ENCODE results near the gene RNF212. TPM values are rescaled to one million over a fixed set of nuclear protein-coding genes. Genes with fewer than 3 reads are reported as not detected.

RNF212 gene
- total and polyA plus RNA-seq, 2 experiments from 2014 or later, result 17.0 to 20.6 TPM

DNA sequence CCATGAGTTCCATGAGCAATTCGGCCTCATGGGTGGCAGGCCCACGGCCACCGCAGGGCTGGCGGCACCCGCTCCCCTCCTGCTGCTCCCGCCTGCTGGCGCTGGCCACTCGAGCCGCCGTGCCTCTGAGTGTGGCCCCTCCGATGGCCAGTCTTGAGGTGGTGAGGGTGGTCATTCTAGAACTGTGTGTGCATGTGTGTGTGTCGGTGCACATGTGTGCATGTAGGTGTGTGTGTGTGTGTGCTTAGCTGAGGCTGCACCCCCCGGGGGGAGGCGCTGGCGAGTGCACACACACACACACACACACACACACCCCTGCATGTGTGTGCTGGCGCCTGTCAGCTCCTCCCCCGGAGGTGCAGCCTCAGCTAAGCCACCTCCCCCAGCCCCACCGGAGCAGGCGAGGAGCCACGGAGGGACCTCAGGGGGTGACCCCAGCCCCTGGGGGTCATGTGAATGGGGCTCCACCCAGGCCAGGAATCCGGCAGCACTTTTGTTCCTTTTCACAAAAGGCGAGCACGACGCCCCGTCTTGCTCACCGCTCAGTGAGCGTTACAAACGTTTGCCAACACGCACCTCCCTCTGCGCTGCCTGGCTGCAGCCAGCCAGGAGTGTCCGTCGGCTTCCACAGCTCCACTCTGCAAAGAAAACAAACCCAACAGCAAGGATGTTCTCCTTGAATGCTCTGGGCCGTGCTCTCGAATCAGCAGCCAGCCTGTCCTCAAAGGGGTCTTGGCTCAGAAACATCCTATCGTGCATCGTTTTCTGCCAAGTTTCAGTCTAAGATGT, 72.0 kb downstream of the RNF212 start (continued):
- TF ChIP-seq, protein P1, sequence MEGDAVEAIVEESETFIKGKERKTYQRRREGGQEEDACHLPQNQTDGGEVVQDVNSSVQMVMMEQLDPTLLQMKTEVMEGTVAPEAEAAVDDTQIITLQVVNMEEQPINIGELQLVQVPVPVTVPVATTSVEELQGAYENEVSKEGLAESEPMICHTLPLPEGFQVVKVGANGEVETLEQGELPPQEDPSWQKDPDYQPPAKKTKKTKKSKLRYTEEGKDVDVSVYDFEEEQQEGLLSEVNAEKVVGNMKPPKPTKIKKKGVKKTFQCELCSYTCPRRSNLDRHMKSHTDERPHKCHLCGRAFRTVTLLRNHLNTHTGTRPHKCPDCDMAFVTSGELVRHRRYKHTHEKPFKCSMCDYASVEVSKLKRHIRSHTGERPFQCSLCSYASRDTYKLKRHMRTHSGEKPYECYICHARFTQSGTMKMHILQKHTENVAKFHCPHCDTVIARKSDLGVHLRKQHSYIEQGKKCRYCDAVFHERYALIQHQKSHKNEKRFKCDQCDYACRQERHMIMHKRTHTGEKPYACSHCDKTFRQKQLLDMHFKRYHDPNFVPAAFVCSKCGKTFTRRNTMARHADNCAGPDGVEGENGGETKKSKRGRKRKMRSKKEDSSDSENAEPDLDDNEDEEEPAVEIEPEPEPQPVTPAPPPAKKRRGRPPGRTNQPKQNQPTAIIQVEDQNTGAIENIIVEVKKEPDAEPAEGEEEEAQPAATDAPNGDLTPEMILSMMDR (conservative IDR thresholded peaks at IDR 0.05; ENCODE audit: low read depth in 2 of 2), result no peak
- TF ChIP-seq POLR2AphosphoS5 (IDR thresholded peaks at IDR 0.05; ENCODE audit: low read depth) (no peak), EZH2phosphoT487 (IDR thresholded peaks at IDR 0.05; ENCODE audit: unreplicated experiment) (no peak), STAT1 (IDR thresholded peaks at IDR 0.05; ENCODE audit: unreplicated experiment) (no peak), CREB1 (CRISPR knock-in tag; IDR thresholded peaks at IDR 0.05; ENCODE audit: low read depth) (no peak), ZNF114 (CRISPR knock-in tag; IDR thresholded peaks at IDR 0.05) (no peak)
- TF ChIP-seq, protein P2, sequence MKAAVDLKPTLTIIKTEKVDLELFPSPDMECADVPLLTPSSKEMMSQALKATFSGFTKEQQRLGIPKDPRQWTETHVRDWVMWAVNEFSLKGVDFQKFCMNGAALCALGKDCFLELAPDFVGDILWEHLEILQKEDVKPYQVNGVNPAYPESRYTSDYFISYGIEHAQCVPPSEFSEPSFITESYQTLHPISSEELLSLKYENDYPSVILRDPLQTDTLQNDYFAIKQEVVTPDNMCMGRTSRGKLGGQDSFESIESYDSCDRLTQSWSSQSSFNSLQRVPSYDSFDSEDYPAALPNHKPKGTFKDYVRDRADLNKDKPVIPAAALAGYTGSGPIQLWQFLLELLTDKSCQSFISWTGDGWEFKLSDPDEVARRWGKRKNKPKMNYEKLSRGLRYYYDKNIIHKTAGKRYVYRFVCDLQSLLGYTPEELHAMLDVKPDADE (IDR thresholded peaks at IDR 0.05), result no peak

DNA sequence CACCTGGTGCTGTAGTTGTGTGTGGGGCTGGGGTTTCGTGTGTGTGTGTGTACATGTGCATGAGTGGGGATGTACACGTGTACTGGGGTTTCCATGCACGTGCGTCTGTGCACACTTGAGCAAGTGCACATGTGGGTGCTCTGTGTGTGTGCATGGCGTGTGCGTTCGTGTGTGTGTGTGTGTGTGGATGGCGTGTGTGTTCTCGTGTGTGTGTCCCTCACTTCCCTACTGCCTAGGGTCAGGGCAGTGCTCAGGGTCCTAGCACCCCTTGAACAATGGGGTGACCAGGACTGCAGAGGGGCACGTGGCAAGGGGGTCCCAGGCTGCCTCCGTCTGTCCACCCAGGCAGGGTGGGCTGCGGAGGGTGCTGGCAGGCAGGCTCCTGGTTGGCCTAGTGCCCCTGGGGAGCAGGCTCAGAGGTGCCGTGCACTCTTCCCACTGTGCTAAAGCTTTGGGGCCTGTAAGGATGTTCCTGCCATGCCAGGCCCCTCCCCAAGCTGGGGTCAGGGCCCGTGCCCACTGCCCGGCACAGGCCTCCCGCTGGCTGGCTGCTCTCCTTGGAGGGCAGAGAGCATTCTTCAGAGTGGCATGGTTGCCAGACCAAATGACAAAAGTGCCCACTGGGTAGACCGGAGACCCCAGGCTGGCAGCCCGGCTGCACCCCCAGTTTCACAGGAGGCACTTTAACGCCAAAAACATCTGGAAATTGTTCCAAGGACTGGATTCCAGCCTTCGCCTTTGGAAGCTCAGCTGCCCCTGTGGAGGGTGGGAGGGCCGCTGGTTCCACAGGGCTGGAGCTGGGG, 72.8 kb downstream of the RNF212 start:
- Histone ChIP-seq H4K20me1 (replicated peaks; ENCODE audit: insufficient read depth) (no peaks in the 10 kb centered on the region), H3K4me1 (ENCODE audit: insufficient read depth) (no peaks in the 10 kb centered on the region), H2AFZ (no peak overlapping the region), H3K27ac (ENCODE audit: low read depth) (no peak overlapping the region), H3K36me3 (ENCODE audit: insufficient read depth) (no peaks in the 10 kb centered on the region), H3K4me3 (no peak overlapping the region), H3K9me2 (ENCODE audit: insufficient read depth) (no peaks in the 10 kb centered on the region), H3K79me2 (replicated peaks; ENCODE audit: insufficient read depth) (no peaks in the 10 kb centered on the region), H3F3A (replicated peaks; ENCODE audit: low read depth) (no peaks in the 10 kb centered on the region), H3K4me2 (no peak overlapping the region), H3K27me3 (ENCODE audit: insufficient read depth) (no peaks in the 10 kb centered on the region)
- H3K27ac Mint-ChIP-seq, result no peak overlapping the region
- DNase-seq (ENCODE audit: low spot score), result no peak
- no peaks in the 10 kb centered on the region for H3K36me3 Mint-ChIP-seq (ENCODE audit: low read depth)
- H3K4me1 Mint-ChIP-seq, result peaks cover 13% of the 10 kb centered on the region
- no peaks in the 10 kb centered on the region for H3K9me3 Mint-ChIP-seq
- ATAC-seq, result no peak
- no peak overlapping the region for H3K4me3 Mint-ChIP-seq
- TF ChIP-seq, protein P3, sequence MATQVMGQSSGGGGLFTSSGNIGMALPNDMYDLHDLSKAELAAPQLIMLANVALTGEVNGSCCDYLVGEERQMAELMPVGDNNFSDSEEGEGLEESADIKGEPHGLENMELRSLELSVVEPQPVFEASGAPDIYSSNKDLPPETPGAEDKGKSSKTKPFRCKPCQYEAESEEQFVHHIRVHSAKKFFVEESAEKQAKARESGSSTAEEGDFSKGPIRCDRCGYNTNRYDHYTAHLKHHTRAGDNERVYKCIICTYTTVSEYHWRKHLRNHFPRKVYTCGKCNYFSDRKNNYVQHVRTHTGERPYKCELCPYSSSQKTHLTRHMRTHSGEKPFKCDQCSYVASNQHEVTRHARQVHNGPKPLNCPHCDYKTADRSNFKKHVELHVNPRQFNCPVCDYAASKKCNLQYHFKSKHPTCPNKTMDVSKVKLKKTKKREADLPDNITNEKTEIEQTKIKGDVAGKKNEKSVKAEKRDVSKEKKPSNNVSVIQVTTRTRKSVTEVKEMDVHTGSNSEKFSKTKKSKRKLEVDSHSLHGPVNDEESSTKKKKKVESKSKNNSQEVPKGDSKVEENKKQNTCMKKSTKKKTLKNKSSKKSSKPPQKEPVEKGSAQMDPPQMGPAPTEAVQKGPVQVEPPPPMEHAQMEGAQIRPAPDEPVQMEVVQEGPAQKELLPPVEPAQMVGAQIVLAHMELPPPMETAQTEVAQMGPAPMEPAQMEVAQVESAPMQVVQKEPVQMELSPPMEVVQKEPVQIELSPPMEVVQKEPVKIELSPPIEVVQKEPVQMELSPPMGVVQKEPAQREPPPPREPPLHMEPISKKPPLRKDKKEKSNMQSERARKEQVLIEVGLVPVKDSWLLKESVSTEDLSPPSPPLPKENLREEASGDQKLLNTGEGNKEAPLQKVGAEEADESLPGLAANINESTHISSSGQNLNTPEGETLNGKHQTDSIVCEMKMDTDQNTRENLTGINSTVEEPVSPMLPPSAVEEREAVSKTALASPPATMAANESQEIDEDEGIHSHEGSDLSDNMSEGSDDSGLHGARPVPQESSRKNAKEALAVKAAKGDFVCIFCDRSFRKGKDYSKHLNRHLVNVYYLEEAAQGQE (IDR thresholded peaks at IDR 0.05; ENCODE audit: unreplicated experiment), result no peak
- TF ChIP-seq EZH2phosphoT487 (IDR thresholded peaks at IDR 0.05; ENCODE audit: unreplicated experiment), result no peak
- no peak for TF ChIP-seq ZNF114 (CRISPR knock-in tag; IDR thresholded peaks at IDR 0.05)
- H3K27me3 Mint-ChIP-seq (ENCODE audit: insufficient read depth, low read depth, poor library complexity), result peaks cover 11% of the 10 kb centered on the region

Measured in GM23338 (cell line).